ENCODE data around the gene TNIK.
A peak's percentile ranks its signal among the peaks of the same experiment; 100 is the strongest.

- no peak for TF ChIP-seq TAF1 (IDR thresholded peaks at IDR 0.05; ENCODE audit: low read depth)
- TF ChIP-seq, protein P1, sequence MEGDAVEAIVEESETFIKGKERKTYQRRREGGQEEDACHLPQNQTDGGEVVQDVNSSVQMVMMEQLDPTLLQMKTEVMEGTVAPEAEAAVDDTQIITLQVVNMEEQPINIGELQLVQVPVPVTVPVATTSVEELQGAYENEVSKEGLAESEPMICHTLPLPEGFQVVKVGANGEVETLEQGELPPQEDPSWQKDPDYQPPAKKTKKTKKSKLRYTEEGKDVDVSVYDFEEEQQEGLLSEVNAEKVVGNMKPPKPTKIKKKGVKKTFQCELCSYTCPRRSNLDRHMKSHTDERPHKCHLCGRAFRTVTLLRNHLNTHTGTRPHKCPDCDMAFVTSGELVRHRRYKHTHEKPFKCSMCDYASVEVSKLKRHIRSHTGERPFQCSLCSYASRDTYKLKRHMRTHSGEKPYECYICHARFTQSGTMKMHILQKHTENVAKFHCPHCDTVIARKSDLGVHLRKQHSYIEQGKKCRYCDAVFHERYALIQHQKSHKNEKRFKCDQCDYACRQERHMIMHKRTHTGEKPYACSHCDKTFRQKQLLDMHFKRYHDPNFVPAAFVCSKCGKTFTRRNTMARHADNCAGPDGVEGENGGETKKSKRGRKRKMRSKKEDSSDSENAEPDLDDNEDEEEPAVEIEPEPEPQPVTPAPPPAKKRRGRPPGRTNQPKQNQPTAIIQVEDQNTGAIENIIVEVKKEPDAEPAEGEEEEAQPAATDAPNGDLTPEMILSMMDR (IDR thresholded peaks at IDR 0.05; ENCODE audit: poor library complexity, severe bottlenecking), result no peak
- no peak for TF ChIP-seq EZH2 (IDR thresholded peaks at IDR 0.05; ENCODE audit: borderline replicate concordance, insufficient read depth, low read length, poor library complexity, severe bottlenecking)
- no peak for TF ChIP-seq RAD21 (conservative IDR thresholded peaks at IDR 0.05)
- peak; percentile 83 for TF ChIP-seq EP300 (conservative IDR thresholded peaks at IDR 0.05; ENCODE audit: poor library complexity, severe bottlenecking)
- peak; percentile 70 for TF ChIP-seq POLR2AphosphoS5 (IDR thresholded peaks at IDR 0.05)
- TF ChIP-seq REST (IDR thresholded peaks at IDR 0.05; ENCODE audit: borderline replicate concordance), result no peak
- no peak for TF ChIP-seq MXI1 (conservative IDR thresholded peaks at IDR 0.05; ENCODE audit: poor library complexity, severe bottlenecking)
- TF ChIP-seq SMC3 (conservative IDR thresholded peaks at IDR 0.05; ENCODE audit: poor library complexity), result no peak
Observed at GRCh38 chr3:171239757-171240503, 220.3 kb downstream of the TNIK start.
